Mesenteric fat pad (tissue), 1 donor: ENCODE results near the gene EYS. TPM values are rescaled to one million over a fixed set of nuclear protein-coding genes. Genes with fewer than 3 reads are reported as not detected.
"Not testable (repeated sequence)": the region's sequence is repeated elsewhere in the genome, so short reads cannot be mapped to it uniquely, and the experiment has no call there.

Experiments used
- DNase-seq: peaks from one replicate; pipeline ENCODE4 v3.0.0-alpha.2; 2020; ENCODE audit warnings: low spot score
- total RNA-seq: library from RNA; stranded (reverse); fragmentation: NEBNext Ultra II Directional; extraction: Animal tissue kit (Norgen Biotek cat#: 25700); gene quantifications from one replicate; pipeline ENCODE4 v1.2.1, GENCODE V29; 2021
- donor health status: DM: yes; HTN: yes; CAD: no.

The EYS gene
- total RNA-seq, 1 donor from 2014 or later, result 0.48 TPM

DNA sequence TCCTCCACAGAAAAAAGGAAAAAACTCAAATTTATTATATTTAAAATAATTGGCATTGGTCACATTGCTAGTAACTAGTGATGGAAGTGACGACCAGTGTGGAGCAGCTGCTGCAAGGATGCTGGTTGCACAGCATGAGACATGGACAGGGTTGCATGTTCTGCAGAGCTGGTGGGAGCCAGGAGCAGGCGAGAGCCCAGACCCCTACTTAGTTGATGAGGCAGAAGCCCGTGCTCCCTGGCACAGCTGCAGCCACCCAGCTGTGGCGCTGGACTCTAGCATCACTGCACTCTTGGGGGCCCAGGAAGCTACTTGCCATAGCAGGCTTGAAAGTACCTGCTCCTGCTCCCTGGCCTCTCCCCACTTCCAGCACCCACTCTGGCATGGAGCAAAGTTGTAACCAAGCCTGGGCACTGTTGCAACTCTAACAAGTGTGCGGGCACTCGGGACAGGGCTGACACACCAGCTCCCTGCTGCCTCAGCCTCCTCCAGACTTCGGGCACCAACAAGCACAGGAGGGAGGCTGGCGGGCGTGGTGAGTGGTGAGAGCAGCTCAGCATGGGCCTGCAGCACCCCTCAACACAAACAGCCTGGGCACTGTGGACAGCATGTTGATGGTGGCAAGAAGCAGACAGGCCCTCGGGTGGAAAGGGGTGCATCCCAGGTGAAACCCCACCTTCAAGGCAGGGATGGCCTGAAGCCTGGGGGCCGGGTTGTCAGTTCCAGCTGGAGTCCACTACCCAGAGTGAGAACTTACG, 69.6 kb downstream of the EYS start:
- no peak for DNase-seq

DNA sequence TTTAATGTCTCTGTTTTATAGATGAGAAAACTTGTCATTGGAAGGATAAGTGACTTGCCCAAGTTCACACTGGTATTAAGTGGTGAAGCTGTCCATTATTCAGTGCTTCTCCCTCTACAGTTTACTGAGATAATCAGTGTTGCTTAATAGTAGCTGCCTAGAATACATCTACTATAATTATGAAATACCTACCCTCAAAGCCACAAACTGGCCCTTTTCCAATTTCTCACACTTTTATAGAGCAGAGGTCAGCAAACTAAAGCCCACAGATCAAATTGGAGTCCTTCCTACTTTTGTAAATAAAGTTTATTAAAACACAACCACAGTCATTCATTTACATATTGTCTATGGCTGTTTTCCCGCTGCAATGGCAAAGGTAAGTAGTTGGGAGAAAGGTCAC, 73.5 kb downstream of the EYS start:
- no peak for DNase-seq

DNA sequence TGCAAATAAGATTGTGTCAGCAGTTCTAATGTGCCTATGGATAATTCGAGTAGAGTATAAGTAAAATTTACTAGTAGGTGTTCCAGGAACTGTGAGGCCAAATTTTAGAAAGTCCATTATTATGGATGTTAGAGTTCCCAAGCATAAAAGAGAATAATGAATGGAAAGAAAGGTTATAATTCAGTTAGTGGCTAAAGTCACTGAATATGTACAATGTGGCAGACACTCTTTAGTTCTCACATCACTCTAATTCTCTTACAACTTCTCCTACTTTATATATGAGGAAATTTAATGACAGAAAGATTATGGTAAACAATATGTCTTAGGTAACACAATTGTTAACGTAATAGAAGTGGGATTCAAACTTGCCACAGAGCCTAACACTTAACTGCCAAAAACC, 75.3 kb downstream of the EYS start:
- no peak for DNase-seq

DNA sequence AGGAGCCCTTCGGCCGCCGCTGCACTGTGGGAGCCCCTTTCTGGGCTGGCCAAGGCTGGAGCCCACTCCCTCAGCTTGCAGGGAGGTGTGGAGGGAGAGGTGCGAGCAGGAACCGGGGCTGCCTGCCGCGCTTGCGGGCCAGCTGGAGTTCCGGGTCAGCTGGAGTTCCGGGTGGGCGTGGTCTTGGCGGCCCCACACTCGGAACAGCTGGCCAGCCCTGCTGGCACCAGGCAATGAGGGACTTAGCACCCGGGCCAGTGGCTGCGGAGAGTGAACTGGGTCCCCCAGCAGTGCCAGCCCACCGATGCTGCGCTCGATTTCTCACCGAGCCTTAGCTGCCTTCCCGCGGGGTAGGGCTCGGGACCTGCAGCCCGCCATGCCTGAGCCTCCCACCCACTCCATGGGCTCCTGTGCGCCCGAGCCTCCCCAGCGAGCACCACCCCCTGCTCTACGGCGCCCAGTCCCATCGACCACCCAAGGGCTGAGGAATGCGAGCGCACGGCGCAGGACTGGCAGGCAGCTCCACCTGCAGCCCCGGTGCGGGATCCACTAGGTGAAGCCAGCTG, 79.5 kb downstream of the EYS start:
- not testable (repeated sequence) for DNase-seq

DNA sequence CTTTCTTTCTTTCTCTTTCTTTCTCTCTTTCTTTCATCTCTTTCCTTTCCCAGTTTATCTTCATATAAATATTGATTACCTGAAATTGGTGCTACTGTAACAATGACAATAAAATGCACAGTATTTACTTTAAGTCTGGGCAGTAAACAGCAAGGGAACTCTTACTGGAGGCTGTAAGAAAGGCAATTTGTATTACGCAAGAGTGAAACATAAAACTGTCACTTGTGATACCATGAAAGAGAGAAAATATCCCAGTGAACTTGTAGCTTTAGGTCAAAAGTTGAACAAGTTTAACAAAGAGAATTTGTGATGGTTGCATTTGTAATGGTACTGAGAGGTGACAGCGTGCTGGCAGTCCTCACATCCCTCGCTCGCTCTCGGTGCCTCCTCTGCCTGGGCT, 80.0 kb downstream of the EYS start:
- DNase-seq, result no peak

DNA sequence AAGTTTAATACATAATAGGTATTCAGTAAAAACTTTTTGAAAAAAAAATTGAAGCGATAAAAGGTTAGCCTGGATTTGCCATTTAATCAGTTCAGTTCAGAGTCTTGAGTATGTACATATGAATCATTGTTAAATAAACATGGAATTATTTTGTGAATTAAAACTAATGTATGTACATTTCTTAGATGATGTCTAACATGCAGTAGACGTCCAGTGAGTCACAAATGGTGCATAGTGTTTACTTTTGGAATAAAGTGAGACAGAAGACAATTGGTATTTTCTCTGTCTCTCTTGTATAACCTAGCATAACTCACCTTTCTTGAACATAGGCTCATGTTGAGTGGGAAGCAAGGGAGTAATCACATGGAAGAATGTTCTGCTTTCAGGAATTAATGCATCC, 83.5 kb downstream of the EYS start:
- DNase-seq, result no peak

DNA sequence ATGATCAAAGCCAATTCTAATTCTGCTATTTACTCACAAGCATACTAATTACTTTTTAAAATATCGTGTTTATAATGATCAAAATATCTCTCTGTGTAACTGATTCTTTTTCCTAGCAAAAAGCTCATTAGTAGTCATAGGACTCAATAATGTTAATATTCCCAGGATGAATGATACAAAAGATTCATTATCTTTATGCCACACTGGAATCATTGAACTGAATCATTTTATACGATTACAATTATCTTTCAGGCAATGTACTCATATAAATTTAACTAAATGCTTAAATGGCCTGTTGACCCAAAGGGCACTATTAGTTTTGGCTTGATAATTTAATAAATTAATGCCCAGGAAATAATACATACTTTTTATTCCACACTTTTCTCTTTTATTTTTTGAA, 96.3 kb downstream of the EYS start:
- DNase-seq, result no peak

DNA sequence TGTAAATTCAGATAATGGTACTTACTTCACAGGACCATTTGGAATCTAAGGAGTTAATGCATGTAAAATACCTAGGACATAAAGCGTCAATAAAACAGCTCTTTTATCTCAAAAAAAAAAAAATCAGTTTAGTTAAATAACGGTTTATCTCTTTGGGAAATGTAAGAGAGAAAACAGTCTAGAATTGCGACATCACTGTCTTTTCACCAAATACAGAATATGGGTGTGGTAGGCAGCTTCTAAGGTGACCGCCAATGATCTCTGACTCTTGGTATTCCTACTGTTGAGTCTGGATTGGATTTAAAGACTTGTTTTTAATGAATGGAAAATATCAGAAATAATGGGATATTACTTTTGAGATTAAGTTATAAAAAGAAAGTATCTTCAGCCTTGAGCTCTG, 111.5 kb downstream of the EYS start:
- no peak for DNase-seq

DNA sequence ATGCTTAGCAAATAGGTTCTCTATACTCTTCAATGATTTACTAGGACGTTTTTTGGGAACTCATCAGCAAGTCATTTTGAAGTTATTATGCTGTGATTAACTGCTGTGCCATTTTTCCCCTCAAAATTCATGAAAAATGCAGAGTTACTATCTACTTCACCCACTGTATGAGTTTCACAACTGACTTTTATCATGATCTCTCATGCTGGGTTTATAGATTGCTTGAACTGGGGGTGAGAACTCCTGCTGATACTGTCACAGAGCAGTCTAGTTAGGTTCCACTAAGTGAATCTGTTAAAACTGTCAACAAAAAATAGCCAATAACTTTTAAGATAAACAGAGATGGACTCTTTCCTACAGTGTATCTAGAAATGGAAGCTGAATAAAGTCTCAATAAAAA, 136.7 kb downstream of the EYS start:
- DNase-seq, result no peak

DNA sequence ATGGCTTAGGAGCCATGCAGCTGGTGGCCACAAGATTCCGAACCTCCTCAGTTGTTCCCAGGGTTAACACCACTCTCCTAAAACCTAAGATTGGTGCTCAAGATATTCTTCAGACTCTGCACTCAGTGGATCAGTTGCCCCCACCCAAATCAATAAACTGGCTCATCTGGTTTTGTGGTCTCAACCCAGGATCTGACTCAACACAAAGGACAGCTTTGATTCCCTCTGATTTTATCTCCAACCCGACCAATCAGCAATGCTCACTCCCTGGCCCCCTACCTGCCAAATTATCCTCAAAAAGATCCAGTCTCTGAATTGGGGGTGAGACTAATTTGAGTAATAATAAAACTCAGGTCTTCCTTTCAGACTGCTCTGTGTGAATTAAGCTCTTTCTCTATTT, 137.5 kb downstream of the EYS start:
- DNase-seq, result no peak

DNA sequence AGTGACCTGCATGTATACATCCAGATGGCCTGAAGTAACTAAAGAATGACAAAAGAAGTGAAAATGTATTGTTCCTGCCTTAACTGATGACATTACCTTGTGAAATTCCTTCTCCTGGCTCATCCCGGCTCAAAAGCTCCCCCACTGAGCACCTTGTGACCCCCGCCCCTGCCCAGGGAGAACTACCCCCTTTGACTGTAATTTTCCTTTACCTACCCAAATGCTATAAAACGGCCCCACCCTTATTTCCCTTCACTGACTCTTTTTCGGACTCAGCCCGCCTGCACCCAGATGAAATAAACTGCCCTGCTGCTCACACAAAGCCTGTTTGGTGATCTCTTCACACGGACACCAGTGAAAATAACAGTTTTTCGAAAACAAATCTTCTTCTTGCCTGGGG, 138.0 kb downstream of the EYS start:
- DNase-seq, result not testable (repeated sequence)

DNA sequence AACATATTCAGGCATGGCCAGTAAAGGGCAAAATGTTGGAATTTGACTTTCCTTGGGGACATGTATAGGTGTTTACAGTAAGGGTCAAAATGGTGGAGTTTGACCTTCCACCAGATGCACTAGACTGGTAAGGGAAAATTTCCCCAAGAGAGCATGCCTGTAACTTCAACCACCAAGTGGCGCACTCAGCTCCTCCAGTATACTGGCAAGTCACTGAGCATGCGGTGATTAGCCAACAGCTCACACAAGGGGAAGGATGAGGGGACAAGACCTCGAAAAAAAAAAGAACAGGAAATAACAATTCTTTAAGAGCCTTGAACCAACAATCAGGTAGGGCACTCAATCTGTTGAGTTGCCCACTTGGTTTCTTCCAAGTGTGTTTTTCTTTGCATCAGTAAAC, 140.9 kb downstream of the EYS start:
- no peak for DNase-seq

DNA sequence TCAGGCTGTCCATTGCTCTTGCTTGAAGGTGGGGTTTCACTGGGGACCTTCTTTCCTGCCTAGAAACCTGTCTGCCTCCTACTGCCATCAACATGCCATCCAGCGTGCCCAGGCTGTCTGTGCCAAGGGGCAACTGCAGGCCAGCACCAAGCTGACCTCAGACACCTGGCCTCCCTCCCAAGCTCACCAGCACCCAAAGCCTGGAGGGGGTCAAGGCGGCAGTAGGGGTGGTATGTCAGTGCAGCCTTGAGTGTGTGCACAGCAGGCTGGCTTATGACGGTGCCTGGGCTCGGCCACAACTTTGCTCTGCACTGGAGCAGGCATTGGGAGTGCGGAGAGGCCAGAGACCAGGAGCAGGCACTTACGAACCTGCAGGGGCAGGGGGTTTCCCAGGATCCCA, 149.0 kb downstream of the EYS start:
- no peak for DNase-seq

DNA sequence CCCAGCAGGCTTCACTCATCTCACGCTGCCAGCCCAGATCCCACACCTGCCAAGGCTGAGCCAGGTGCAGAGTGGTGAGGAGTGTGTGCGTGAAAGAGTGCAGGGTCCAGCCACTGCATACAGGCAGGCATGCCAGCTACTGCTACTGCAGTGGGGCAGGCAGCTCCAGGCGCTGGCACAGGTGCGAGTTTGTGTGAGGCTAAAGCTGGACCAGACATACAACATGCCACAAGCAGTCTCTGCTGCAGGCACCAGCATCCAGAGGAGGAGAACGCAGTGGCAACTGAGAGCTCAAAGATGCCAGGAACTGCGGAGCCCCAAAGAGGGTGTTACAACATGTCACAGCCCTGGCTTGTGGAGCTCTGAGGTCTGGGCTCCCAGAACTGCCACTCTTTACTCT, 149.8 kb downstream of the EYS start:
- DNase-seq, result no peak

DNA sequence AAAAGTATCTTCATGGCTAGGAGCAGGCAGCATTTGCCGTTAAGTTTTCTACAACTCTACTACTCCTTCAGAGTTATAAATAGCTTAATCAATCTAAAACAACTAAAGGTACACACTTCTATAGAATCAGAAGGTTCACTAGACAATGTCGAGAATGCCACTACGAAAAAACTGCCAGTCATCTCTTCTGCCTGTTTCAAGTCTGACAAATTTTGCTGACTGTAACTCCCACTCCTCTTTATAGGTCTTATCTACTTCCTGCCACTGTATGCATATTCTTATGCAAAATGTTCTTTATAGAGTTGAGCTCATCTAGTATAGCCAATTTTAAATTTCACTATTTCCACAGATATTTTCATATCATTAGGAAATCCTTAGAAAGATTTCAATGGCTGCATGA, 160.1 kb downstream of the EYS start:
- no peak for DNase-seq

DNA sequence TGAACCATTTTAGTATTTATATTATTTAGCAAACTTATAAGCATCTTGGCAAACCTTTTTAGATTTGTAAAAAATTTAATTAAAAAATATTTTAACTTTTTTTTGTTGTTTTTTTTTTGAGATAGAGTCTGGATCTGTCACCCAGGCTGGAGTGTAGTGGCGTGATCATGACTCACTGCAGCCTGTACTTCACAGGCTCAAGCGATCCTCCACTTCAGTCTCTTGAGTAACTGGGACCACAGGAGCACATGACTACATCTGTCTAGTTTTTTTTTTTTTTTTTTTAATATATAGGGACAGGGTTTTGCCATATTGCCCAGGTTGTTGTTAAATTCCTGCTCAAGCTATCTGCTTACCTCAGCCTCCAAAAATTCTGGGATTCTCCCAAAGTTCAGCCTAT, 161.1 kb downstream of the EYS start:
- no peak for DNase-seq

DNA sequence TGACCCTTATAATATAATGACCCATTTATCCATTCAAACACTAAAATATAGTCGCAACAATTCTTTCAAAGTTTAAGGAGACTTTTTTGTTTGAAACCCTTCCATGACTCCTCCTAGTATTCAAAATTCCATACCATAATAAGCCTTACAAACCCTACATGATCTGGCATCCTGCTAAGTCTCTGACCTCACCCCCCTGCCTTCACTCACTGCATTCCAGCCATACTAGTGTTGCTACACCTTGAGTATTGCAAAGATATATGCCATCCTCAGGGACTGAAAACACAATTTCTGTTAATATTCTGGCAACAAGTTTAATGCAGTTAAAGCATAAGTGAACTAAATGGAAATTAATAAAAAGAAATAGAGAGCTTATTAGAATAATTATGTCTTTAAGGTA, 168.4 kb downstream of the EYS start:
- DNase-seq, result no peak

DNA sequence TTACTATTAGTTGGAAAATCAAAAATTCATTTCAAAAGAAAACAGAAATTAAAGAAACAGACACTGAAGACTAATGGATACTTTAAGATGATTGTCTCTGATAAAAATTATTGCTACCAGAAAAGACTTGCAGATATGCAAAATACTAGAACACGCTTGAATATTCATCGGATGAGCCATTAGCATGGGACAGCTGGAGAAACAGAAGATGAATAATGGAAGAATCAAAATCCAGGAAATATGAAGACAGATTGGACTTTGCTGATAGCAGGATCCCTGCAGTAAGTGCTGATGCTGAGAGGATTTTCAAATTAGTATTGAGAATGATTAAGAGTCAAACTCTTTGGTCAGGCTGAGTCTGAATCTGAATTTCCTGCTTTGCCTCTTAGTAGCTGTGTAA, 169.4 kb downstream of the EYS start:
- DNase-seq, result no peak

DNA sequence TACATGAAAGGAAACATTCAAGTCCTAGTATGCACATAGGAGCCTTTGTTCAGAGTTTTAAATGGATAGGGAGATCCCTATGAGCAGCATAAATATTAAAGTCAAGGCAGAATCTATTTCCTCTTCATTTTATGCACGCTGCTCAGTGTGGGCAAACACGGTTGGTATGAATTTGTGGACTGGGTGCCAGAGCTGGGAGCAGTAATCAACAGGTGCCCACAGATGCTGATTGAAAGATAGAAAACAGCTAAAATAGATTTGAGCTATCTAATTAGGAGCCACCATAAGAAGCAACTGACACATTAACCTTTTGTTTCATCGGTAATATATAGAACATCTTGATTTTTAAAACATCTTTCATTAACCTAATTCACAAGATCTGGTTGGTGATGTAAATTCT, 175.5 kb downstream of the EYS start:
- DNase-seq, result no peak

DNA sequence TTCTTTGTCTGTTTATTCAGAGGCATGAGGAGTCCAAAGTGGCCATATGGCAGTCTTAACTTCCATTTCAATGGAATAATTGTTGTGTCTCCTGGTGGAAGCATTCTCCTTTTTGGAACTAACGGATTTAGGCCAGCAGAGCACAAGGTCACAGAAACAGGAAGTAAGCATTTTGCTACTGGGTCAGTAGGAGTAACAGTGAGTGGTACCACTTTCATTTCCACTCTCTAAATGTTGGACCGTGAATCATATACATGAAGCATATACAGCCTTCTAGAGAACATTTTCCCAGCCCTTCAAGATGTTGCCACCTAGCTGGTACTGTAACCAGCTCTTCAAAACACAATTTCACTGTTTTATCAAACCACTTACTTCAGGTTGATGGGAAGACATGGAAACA, 182.8 kb downstream of the EYS start:
- DNase-seq, result no peak

DNA sequence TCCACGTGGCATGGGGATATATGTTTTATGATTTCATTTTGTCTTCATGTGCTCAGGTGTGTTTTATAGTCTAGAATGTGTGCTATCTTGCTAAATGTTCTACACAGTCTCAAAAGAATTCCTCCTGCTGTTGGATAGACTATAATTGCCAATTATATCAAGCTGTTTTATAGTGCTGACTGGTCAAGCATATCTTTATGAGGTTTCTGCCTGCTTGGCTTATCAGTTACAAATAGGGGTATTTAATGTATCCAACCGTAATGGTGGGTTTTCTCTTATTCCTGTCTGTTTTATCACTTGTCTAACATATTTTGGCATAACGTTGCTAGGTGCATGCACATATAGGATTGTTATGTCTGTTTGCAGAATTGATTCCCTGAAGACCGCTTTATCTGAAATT, 201.3 kb downstream of the EYS start:
- no peak for DNase-seq

DNA sequence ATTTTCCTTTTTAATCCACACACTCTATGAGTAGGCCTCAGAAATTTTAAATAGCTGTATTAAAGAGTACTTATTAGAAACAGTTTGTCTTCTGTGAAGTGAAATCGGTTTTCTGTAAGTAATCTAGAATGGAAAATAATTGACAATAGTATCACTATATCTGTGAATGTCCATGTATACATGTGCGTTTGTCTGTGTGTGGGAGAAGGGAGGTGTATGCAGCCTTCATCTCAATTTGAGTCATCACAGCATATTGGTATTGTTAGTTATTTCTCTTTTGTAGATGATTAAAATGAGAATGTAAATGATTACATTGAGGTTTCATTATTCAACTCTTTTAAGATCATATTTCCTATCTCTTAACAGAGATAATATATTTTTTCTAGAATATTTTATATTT, 206.0 kb downstream of the EYS start:
- DNase-seq, result no peak

DNA sequence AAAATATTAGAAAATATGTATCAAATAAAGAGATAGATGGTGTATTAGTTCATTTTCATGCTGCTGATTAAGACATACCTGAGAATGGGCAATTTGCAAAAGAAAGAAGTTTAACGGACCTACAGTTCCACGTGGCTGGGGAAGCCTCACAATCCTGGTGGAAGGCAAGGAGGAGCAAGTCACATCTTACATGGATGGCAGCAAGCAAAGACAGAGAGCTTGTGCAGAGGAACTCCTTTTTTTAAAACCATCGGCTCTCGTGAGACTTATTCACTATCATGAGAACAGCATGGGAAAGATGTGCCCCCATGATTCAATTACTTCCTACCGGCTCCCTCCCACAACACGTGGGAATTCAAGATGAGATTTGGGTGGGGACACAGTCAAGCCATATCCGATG, 223.4 kb downstream of the EYS start:
- not testable (repeated sequence) for DNase-seq

DNA sequence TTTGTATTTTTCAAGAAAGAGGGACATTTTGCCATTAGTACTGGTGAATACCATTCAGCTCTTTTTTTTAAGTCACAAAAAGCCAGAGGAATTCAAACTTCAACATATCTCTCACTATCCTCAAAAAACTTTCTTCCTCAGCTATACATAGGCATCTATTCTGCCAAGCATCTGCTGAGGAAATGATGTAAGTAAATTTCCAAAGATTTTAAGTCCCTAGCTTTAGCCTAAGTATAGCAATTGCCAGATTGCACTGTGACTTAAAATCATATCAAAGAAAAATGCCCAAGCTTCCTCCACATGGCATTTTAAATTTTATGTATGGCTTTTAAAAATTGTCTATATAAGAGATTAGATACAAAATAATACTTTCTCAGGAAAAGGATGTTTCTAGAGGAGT, 237.4 kb downstream of the EYS start:
- no peak for DNase-seq
